ENCODE measurements around the gene CSNK1G1. TPM values are rescaled to one million over a fixed set of nuclear protein-coding genes. Genes with fewer than 3 reads are reported as not detected.

The CSNK1G1 gene
- total RNA-seq, 1 experiment from 2014 or later, result 27.4 TPM

- no peaks in the 10 kb centered on the region for H3K9me3 ChIP-seq (ENCODE audit: low read depth, low read length, poor library complexity, severe bottlenecking)
- no peak overlapping the region for H3K27ac ChIP-seq (ENCODE audit: low read depth, low read length, poor library complexity, severe bottlenecking)
- intact Hi-C loops (cut with micrococcal nuclease; ENCODE audit: unreplicated experiment), result no loop called here
- ChIA-PET POLR2A (ENCODE audit: low non-redundant PET) (no interaction called here), CTCF (no interaction called here)
- BruUV-seq (replicated peaks), result no TSS peak
- TF ChIP-seq CTCF (conservative IDR thresholded peaks at IDR 0.05; ENCODE audit: low read depth, low read length) (no peak), EZH2 (IDR thresholded peaks at IDR 0.05; ENCODE audit: borderline replicate concordance, low read depth, low read length, poor library complexity, severe bottlenecking) (no peak)
- no peak for DNase-seq (ENCODE audit: low spot score)
- no peaks in the 10 kb centered on the region for H3K27me3 ChIP-seq (replicated peaks; ENCODE audit: insufficient read depth, low read depth, low read length, poor library complexity)
- H3K36me3 ChIP-seq (ENCODE audit: insufficient read depth, low read length, poor library complexity, severe bottlenecking), result no peaks in the 10 kb centered on the region
- no peak overlapping the region for H3K4me3 ChIP-seq (ENCODE audit: low read depth, low read length, poor library complexity, severe bottlenecking)
- peaks cover 20% of the 10 kb centered on the region for H3K4me1 ChIP-seq (ENCODE audit: insufficient read depth, low read length, poor library complexity, severe bottlenecking)
Measured at GRCh38 chr15:64236156-64236894, 119.6 kb downstream of the CSNK1G1 start.

DNA sequence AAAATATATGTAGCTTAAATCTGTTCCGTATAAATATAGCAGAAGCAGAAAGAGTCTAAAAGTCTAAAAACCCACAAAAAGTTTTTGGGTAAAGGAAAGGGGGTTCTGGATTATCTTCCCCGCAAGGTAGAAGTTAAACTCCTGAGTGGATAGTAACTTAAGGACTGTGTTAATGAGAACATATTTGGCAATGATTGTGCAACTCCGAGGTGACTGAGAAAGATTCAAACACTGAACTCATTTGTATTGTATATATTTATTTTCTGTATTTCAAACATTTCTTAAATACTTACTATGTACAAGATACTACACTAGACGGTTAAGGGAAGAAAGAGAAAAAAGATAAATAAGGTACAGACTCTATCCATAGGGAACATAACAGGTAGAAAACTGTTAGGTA lies 120.4 kb downstream of the CSNK1G1 start:
- TF ChIP-seq CTCF (conservative IDR thresholded peaks at IDR 0.05; ENCODE audit: low read depth, low read length) (no peak), EZH2 (IDR thresholded peaks at IDR 0.05; ENCODE audit: borderline replicate concordance, low read depth, low read length, poor library complexity, severe bottlenecking) (no peak)
- no peaks in the 10 kb centered on the region for H3K9me3 ChIP-seq (ENCODE audit: low read depth, low read length, poor library complexity, severe bottlenecking)
- no peak for DNase-seq (ENCODE audit: low spot score)

DNA sequence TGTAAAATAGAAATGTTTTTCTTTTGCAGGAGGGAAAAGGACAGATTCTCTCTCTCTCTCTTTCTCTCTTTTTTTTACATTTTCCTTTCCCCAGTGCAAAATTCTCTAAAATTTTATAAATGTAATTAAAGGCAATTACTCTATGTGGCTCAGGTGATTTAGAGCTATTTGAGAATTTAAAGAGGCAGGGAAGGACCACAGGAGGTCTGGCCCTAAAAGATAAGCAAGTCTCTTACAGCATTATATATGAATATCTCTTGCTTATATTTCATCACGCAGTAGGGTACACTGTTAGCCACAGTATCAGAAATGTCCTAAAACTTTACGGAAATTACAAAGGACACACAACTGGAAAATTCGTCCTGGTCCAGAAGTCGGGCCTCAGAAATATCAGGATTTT lies 122.7 kb downstream of the CSNK1G1 start:
- BruUV-seq (replicated peaks), result no TSS peak
- TF ChIP-seq EZH2 (IDR thresholded peaks at IDR 0.05; ENCODE audit: borderline replicate concordance, low read depth, low read length, poor library complexity, severe bottlenecking) (no peak), CTCF (conservative IDR thresholded peaks at IDR 0.05; ENCODE audit: low read depth, low read length) (no peak)

More for the DNA sequence above, 120.4 kb downstream of the CSNK1G1 start:
- CTCF ChIA-PET, result no interaction called here
- no peaks in the 10 kb centered on the region for H3K27me3 ChIP-seq (replicated peaks; ENCODE audit: insufficient read depth, low read depth, low read length, poor library complexity)
- POLR2A ChIA-PET (ENCODE audit: low non-redundant PET), result no interaction called here
- no peaks in the 10 kb centered on the region for H3K36me3 ChIP-seq (ENCODE audit: insufficient read depth, low read length, poor library complexity, severe bottlenecking)
- H3K4me1 ChIP-seq (ENCODE audit: insufficient read depth, low read length, poor library complexity, severe bottlenecking), result peaks cover 20% of the 10 kb centered on the region
- no TSS peak for BruUV-seq (replicated peaks)
- no peak overlapping the region for H3K4me3 ChIP-seq (ENCODE audit: low read depth, low read length, poor library complexity, severe bottlenecking)
- H3K27ac ChIP-seq (ENCODE audit: low read depth, low read length, poor library complexity, severe bottlenecking), result no peak overlapping the region
- intact Hi-C loops (cut with micrococcal nuclease; ENCODE audit: unreplicated experiment), result no loop called here

More for the DNA sequence above, 122.7 kb downstream of the CSNK1G1 start:
- Histone ChIP-seq H3K9me3 (ENCODE audit: low read depth, low read length, poor library complexity, severe bottlenecking) (no peaks in the 10 kb centered on the region), H3K4me3 (ENCODE audit: low read depth, low read length, poor library complexity, severe bottlenecking) (no peak overlapping the region), H3K27me3 (replicated peaks; ENCODE audit: insufficient read depth, low read depth, low read length, poor library complexity) (no peaks in the 10 kb centered on the region), H3K27ac (ENCODE audit: low read depth, low read length, poor library complexity, severe bottlenecking) (no peak overlapping the region), H3K4me1 (ENCODE audit: insufficient read depth, low read length, poor library complexity, severe bottlenecking) (peaks cover 33% of the 10 kb centered on the region), H3K36me3 (ENCODE audit: insufficient read depth, low read length, poor library complexity, severe bottlenecking) (no peaks in the 10 kb centered on the region)
- ChIA-PET POLR2A (ENCODE audit: low non-redundant PET) (no interaction called here), CTCF (no interaction called here)
- no peak for DNase-seq (ENCODE audit: low spot score)
- intact Hi-C loops (cut with micrococcal nuclease; ENCODE audit: unreplicated experiment), result no loop called here
